HK-2 (cell line): ENCODE data around the gene XYLB.
A peak's percentile ranks its signal among the peaks of the same experiment; 100 is the strongest.
"Not testable (repeated sequence)": the region's sequence is repeated elsewhere in the genome, so short reads cannot be mapped to it uniquely, and the experiment has no call there.

Experiments
- DNase-seq: peaks from one replicate; pipeline ENCODE4 v3.0.0-alpha.2; 2018; ENCODE audit not compliant: unreplicated experiment

The XYLB gene

GRCh38 chr3:38396239-38396638, 49.7 kb downstream of the XYLB start:
- no peak for DNase-seq

DNA sequence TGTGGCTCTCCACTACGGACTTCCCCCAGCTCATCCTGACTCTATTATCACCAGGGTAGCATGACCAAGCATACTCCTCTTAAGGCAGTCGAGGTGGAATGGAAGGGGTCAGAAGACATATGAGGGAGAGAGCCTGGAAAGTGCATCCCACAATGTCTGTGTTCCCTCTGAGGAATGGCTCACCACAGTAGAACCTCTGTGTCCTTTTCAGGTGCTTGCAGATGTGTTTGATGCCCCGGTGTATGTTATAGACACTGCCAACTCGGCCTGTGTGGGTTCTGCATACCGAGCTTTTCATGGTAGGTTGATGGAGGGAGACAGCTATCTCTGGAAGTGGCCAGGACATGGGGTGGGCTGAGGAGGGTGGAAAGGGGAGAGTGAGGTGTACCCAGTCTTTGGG, 50.3 kb downstream of the XYLB start:
- no peak for DNase-seq

- peak; percentile 3 for DNase-seq
Measured at GRCh38 chr3:38397320-38397719, 50.7 kb downstream of the XYLB start.

DNA sequence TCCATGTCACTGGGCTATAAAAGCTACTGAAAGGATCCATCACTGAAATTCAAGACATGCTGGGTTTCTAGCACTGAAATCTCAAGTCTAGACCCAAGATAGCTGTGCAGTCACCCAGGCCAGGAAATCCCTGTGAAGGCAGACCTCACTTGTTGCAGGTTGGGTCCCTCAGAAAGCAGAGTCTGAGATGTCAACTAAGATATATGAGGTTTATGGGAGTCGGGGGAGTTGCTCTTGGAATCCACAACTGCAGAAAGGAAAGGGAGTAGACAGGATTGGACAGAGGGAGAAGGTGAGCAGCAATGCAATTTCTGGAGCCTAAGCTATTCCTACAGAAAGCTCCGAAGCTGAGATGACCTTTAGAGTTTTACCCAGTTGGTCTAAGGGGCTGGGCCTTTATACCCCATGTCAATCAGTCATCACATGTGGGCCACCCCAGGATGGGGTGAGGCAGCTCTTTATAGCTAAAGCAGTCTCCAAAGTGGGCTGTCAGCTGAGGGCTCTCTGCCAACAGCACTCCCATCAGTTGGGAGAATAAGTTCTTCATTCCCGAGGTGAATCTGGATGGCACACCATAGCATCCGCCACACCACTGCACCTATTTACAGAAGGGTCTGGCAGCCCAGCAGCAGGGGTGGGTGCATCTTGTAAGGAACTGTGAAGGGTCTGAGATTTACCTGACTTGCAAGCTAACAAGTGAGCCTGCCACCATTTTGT, 54.8 kb downstream of the XYLB start:
- DNase-seq: no peak

- no peak for DNase-seq
Measured at GRCh38 chr3:38404286-38404685, 57.7 kb downstream of the XYLB start.

DNA sequence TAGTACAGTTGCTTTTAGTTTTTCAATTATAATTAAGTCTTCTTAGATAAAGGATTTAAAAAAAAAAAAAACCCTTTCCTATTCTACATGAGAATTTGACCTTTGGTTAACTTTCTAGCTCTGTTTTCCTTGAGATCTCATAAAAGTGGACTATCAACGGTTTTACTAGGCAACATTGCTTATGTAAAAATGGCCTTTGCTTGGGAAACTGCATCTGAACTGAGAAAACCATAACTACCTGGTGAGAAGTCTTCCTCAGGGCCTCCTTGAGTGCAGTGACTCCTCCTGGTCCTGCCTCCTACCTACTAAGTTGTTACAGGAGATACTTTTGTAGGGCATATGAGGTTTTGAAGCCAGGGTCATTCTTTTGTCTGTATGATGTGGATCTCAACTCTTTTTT, 65.0 kb downstream of the XYLB start:
- DNase-seq: no peak

- not testable (repeated sequence) for DNase-seq
Measured at GRCh38 chr3:38420758-38421157, 74.2 kb downstream of the XYLB start.

DNA sequence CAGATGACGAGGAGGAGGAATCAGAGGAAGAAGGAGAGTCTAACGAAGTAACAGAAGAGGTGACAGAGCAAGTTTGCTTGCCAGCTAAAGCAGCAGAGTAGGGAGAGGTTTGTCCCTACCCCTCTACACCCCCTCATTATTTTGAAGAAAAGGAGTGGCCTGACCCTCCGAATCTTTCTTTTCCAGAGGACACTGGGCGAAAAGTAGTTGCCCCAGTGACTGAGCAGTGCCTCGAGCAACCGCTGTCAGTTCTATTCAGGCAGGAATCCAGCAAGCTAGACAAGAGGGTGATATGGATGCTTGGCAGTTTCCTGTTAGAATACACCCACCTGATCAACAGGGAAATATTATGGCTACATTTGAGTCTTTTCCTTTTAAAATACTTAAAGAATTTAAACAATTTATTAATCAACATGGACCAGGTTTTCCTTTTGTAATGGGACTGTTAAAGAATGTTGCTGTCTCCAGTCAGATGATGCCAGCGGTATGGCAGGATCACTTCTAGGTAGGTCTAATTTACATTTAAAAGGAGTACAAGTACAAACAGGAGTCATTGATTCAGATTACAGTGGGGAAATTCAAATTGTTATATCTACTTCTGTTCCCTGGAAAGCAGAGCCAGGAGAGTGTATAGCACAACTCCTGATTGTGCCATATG, 75.2 kb downstream of the XYLB start:
- no peak for DNase-seq

DNA sequence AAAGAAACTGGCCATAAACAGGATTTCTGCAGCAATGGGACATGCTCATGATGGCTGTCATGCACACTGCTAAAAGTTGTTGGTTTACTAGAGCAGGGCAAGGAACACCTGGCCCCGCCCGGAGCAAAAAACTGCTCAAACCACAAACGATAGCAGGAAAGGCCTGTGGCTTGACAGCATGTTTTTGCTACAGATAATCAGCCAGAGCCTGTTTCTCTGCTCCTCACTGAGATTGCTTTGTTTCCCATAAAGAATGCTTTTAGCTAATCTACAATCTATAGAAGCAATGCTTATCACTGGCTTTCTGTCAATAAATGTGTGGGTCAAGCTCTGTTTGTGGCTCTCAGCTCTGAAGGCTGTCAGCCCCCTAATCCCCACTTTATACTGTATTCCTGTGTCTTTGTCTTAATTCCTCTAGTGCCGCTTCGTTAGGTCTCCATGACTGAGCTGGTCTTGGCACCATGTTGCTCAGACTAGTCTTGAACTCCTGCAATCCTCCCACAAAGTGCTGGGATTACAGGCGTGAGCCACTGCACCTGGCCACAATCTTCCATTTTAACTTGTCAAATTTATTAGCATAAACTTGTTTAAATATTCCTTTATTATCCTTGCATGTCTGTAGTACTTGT, 80.3 kb downstream of the XYLB start:
- not testable (repeated sequence) for DNase-seq

DNA sequence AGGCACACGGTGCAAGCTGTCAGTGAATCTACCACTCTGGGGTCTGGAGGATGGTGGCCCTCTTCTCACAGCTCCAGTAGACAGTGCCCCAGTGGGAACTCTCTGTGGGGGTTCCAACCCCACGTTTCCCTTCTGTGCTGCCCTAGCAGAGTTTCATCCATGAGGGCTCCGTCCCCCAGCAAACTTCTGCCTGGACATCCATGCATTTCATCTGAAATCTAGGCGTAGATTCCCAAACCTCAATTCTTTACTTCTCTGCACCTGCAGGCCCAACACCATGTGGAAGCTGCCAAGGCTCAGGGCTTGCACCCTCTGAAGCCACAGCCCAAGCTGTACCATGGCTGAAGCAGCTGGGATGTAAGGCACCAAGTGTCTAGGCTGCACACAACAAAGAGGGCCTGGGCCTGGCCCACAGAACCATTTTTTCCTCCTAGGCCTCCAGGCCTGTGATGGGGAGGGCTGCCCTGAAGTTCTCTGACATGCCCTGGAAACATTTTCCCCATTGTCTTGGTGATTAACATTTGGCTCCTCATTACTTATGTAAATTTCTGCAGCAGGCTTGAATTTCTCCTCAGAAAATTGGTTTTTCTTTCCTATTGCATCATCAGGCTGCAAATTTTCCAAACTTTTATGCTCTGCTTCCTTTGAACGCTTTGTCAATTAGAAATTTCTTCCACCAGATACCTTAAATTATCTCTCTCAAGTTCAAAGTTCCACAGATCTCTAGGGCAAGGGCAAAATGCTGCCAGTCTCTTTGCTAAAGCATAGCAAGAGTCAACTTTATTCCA, 86.5 kb downstream of the XYLB start:
- DNase-seq: not testable (repeated sequence)

DNA sequence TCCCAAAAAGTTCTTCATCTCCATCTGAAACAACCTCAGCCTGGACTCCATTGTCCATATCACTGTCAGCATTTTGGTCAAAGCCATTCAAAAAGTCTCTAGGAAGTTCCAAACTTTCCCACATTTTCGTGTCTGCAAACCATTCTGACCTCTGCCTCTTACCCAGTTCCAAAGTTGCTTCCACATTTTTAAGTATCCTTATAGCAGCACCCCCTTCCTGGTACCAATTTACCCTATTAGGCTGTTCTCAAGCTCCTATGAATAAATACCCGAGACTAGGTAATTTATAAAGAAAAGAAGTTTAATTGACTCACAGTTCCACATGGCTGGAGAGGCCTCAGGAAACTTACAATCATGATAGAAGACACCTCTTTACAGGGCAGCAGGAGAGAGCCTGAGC, 87.1 kb downstream of the XYLB start:
- not testable (repeated sequence) for DNase-seq

- not testable (repeated sequence) for DNase-seq
Measured at GRCh38 chr3:38438436-38439069, 92.0 kb downstream of the XYLB start.

GRCh38 chr3:38443205-38443604, 96.6 kb downstream of the XYLB start:
- not testable (repeated sequence) for DNase-seq

DNA sequence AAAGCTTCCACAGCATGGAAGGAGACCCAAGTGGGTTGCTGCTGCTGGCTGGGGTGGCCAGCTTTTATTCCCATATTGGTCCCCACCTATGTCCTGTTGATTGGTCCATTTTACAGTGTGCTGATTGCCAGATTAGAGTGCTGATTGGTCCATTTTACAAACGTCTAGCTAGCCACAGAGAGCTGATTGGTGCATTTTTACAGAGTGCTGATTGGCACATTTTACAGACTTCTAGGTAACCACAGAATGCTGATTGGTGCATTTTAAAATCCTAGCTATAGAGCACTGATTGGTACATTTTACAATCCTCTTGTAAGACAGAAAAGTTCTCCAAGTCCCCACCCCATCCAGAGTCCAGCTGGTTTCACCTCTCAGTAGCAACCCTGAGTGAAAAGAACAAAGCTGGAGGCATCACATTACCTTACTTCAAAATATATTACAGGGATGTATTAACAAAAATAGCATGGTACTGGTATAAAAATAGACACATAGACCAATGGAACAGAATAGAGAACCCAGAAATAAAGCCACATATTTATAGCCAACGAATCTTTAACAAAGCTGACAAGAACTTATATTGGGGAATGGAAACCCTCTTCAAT, 99.6 kb downstream of the XYLB start:
- DNase-seq: no peak

GRCh38 chr3:38446812-38447211, 100.2 kb downstream of the XYLB start:
- no peak for DNase-seq

DNA sequence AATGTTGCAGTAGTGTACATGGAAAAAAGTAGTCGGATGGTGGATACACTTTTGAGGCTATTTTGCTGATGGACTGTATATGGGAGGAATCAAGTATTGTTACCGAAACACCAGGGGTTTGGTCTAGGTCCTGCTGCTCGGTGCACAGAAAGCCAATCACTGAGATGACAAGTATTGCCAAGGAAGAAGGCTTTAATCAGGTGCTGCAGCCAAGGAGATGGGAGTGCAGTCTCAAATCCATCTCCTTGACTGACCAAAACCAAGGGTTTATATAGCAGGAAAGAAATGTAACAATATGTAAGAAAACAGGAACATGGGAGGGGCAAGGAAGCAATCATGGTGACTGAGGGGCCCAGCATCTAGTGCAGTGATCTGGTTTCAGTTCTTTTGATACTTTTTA, 104.3 kb downstream of the XYLB start:
- no peak for DNase-seq

- DNase-seq: peak; percentile 61
Measured at GRCh38 chr3:38453075-38453912, 106.7 kb downstream of the XYLB start, which contains the start of gene ACVR2B. ACVR2B (plus strand) TSS chr3:38453890; CDS start chr3:38454323, 433 bp downstream.

- DNase-seq: no peak
Measured at GRCh38 chr3:38453913-38454177, 107.3 kb downstream of the XYLB start.

DNA sequence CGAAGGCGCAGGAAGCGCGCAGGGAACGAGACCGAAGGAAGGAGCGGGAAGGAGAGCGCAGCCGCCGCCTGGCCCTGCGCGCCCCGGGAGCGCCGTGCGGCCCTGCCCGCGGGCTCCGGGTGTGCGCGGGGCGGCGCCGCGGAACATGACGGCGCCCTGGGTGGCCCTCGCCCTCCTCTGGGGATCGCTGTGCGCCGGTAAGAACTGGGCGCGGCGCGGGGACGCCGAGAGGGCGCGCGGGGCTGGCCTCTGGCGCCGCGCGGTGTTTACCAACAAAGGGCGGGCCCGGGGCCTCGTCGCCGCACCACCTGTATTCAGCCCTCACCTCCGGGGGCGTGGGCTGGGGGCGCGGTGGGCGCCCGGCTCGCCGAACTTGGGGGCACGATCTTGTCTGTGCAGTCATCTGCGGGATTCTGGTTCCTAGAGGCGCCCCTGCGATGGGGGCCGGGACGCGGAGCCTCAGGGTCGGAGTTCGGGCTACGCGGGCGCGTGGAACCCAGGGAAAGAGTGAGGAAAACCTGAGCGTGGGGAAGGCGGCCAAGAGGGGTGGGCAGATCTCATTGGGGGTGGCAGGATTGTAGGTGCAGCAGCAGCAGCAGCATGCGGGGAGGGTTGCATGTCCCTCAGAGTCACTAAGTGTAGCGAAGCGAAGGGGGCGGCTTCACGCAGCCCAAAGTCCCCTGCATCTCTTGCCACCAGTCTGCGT, 107.7 kb downstream of the XYLB start:
- DNase-seq: peak; percentile 31
